Neural progenitor cell (in vitro differentiated cells): ENCODE results near the gene LDAH. TPM values are rescaled to one million over a fixed set of nuclear protein-coding genes. Genes with fewer than 3 reads are reported as not detected.

Experiments used
- DNase-seq: peaks from one replicate; pipeline ENCODE4 v3.0.0-alpha.2; 2016; ENCODE audit warnings: low spot score
- H2AFZ ChIP-seq: fragments of 200-600 bp; sonication (generic); replicated peaks from 2 replicates; pipeline ENCODE4 v1.6.1; 2016; ENCODE audit warnings: antibody characterized with exemption
- H3F3A ChIP-seq: fragments of 200-600 bp; sonication (generic); 2 replicates; pipeline ENCODE4 v1.6.1; 2016; ENCODE audit warnings: antibody characterized with exemption, low read depth
- H3K27ac ChIP-seq: fragments of 200-600 bp; sonication (generic); 2 replicates; pipeline ENCODE4 v1.5.1; 2016; ENCODE audit warnings: mild to moderate bottlenecking
- H3K27me3 ChIP-seq: fragments of 200-600 bp; sonication (generic); 2 replicates; pipeline ENCODE4 v1.6.1; 2016; ENCODE audit warnings: mild to moderate bottlenecking, moderate library complexity
- H3K36me3 ChIP-seq: fragments of 200-600 bp; sonication (generic); 2 replicates; pipeline ENCODE4 v1.5.1; 2016
- H3K4me1 ChIP-seq: fragments of 200-600 bp; sonication (generic); 2 replicates; pipeline ENCODE4 v1.6.1; 2016; ENCODE audit warnings: mixed run types
- H3K4me2 ChIP-seq: fragments of 200-600 bp; sonication (generic); 2 replicates; pipeline ENCODE4 v1.6.1; 2016
- H3K4me3 ChIP-seq: fragments of 200-600 bp; sonication (generic); 2 replicates; pipeline ENCODE4 v1.5.1; 2016
- H3K79me2 ChIP-seq: fragments of 200-600 bp; sonication (generic); 2 replicates; pipeline ENCODE4 v1.6.1; 2016; ENCODE audit warnings: low read depth
- H3K9ac ChIP-seq: fragments of 200-600 bp; sonication (generic); 2 replicates; pipeline ENCODE4 v1.6.1; 2016
- H3K9me3 ChIP-seq: fragments of 200-600 bp; sonication (generic); 2 replicates; pipeline ENCODE4 v1.5.1; 2016; ENCODE audit warnings: low read depth
- H4K20me1 ChIP-seq: fragments of 200-600 bp; sonication (generic); 2 replicates; pipeline ENCODE4 v1.6.1; 2016; ENCODE audit warnings: low read depth
- H3K27ac Mint-ChIP-seq: 3 replicates; pipeline ENCODE4 v1.8.0; 2021; ENCODE audit warnings: mixed read lengths
- H3K27me3 Mint-ChIP-seq: 2 replicates; pipeline ENCODE4 v1.8.0; 2022; ENCODE audit warnings: low read depth, mild to moderate bottlenecking, inconsistent platforms, moderate library complexity, mixed read lengths; ENCODE audit not compliant: insufficient read depth
- H3K36me3 Mint-ChIP-seq: 3 replicates; pipeline ENCODE4 v1.8.0; 2021; ENCODE audit warnings: mixed read lengths
- H3K4me1 Mint-ChIP-seq: 3 replicates; pipeline ENCODE4 v1.8.0; 2021; ENCODE audit warnings: mixed read lengths
- H3K4me3 Mint-ChIP-seq: 3 replicates; pipeline ENCODE4 v1.8.0; 2021; ENCODE audit warnings: mild to moderate bottlenecking, moderate library complexity, mixed read lengths
- H3K9me3 Mint-ChIP-seq: 3 replicates; pipeline ENCODE4 v1.8.0; 2020; ENCODE audit warnings: mixed read lengths
- EZH2 ChIP-seq: fragments of 200-600 bp; sonication (generic); IDR thresholded peaks from 2 replicates; pipeline ENCODE4 v1.6.1; 2017; ENCODE audit warnings: antibody characterized with exemption, mild to moderate bottlenecking, moderate library complexity
- EZH2phosphoT487 ChIP-seq: fragments of 200-600 bp; sonication (generic); IDR thresholded peaks from 2 replicates; pipeline ENCODE4 v1.6.1; 2017; ENCODE audit warnings: antibody characterized with exemption
- total RNA-seq: library from RNA; depleted of rRNA; stranded (reverse); fragments of >200 nt; gene quantifications from 2 replicates; pipeline ENCODE4 v1.2.3, GENCODE V29; 2015; ENCODE audit warnings: low replicate concordance
- TF ChIP-seq, protein P1 (sequence below): fragments of 200-600 bp; sonication (generic); IDR thresholded peaks from 2 replicates; pipeline ENCODE4 v1.5.1; 2017; ENCODE audit warnings: antibody characterized with exemption, mild to moderate bottlenecking

The LDAH gene
- total RNA-seq, 1 donor from 2014 or later, result 45.2 TPM

DNA sequence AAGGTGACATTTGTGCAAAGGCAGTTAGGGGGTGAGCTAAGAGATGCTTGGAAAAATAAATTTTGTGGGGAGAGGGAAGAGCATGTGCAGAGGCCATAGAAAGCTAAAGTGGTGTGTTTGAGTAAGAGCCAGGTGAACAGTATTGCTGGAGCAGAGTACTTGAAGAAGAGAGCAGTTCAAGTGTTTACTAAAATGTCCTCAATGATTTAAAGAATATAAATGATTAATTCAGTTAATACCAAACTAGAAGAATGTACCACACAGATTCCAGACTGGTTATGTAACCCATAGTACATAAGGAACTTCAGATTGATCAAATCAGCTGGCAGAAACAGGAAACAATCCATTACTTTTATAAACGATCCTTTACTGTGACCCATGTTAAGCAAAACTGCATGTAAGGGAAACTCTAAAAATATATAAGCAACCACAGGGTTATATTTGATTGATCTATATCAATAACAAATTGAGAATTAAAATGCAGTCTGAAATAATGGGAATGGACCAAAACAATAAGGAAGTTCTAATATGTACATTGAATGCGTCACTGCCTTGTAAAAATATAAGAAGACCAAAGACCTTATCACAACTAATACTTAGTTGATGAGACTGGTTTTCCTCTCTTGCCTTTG is 76.9 kb downstream of the LDAH start:
- Histone ChIP-seq H3K36me3 (no peaks in the 10 kb centered on the region), H3K4me2 (no peak overlapping the region), H3K79me2 (no peaks in the 10 kb centered on the region), H2AFZ (no peak overlapping the region), H3K9ac (no peak overlapping the region), H3K27ac (no peak overlapping the region), H3K9me3 (no peaks in the 10 kb centered on the region), H3K27me3 (no peaks in the 10 kb centered on the region), H3K4me1 (peaks cover 4% of the 10 kb centered on the region), H4K20me1 (peaks cover 3% of the 10 kb centered on the region), H3K4me3 (no peak overlapping the region), H3F3A (no peaks in the 10 kb centered on the region)
- TF ChIP-seq, protein P1, sequence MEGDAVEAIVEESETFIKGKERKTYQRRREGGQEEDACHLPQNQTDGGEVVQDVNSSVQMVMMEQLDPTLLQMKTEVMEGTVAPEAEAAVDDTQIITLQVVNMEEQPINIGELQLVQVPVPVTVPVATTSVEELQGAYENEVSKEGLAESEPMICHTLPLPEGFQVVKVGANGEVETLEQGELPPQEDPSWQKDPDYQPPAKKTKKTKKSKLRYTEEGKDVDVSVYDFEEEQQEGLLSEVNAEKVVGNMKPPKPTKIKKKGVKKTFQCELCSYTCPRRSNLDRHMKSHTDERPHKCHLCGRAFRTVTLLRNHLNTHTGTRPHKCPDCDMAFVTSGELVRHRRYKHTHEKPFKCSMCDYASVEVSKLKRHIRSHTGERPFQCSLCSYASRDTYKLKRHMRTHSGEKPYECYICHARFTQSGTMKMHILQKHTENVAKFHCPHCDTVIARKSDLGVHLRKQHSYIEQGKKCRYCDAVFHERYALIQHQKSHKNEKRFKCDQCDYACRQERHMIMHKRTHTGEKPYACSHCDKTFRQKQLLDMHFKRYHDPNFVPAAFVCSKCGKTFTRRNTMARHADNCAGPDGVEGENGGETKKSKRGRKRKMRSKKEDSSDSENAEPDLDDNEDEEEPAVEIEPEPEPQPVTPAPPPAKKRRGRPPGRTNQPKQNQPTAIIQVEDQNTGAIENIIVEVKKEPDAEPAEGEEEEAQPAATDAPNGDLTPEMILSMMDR, result no peak
- no peak for TF ChIP-seq EZH2phosphoT487
- no peak for TF ChIP-seq EZH2
- no peak overlapping the region for H3K27ac Mint-ChIP-seq
- H3K9me3 Mint-ChIP-seq, result no peaks in the 10 kb centered on the region
- H3K4me3 Mint-ChIP-seq, result no peak overlapping the region
- H3K4me1 Mint-ChIP-seq, result no peaks in the 10 kb centered on the region
- DNase-seq, result no peak
- H3K27me3 Mint-ChIP-seq, result no peaks in the 10 kb centered on the region
- peaks cover 2% of the 10 kb centered on the region for H3K36me3 Mint-ChIP-seq

GRCh38 chr2:20744366-20745335 is 78.2 kb downstream of the LDAH start:
- no peak overlapping the region for H3K4me2 ChIP-seq
- H3K79me2 ChIP-seq, result no peaks in the 10 kb centered on the region
- no peaks in the 10 kb centered on the region for H3K9me3 ChIP-seq
- H3F3A ChIP-seq, result no peaks in the 10 kb centered on the region
- peaks cover 3% of the 10 kb centered on the region for H4K20me1 ChIP-seq
- H3K36me3 Mint-ChIP-seq, result peaks cover 2% of the 10 kb centered on the region
- no peak overlapping the region for H3K4me3 Mint-ChIP-seq
- H3K4me1 ChIP-seq, result peaks cover 4% of the 10 kb centered on the region
- no peak overlapping the region for H2AFZ ChIP-seq
- H3K27me3 Mint-ChIP-seq, result no peaks in the 10 kb centered on the region
- no peaks in the 10 kb centered on the region for H3K36me3 ChIP-seq
- no peaks in the 10 kb centered on the region for H3K9me3 Mint-ChIP-seq
- H3K27me3 ChIP-seq, result no peaks in the 10 kb centered on the region
- H3K4me1 Mint-ChIP-seq, result no peaks in the 10 kb centered on the region
- TF ChIP-seq, protein P1, result no peak
- TF ChIP-seq EZH2 (no peak), EZH2phosphoT487 (no peak)
- DNase-seq, result no peak
- no peak overlapping the region for H3K4me3 ChIP-seq
- no peak overlapping the region for H3K27ac ChIP-seq
- no peak overlapping the region for H3K9ac ChIP-seq
- no peak overlapping the region for H3K27ac Mint-ChIP-seq

GRCh38 chr2:20738772-20739171 is 84.1 kb downstream of the LDAH start:
- Histone ChIP-seq H3K9ac (no peak overlapping the region), H3K79me2 (no peaks in the 10 kb centered on the region), H3K9me3 (no peaks in the 10 kb centered on the region), H2AFZ (no peak overlapping the region), H3K4me1 (no peaks in the 10 kb centered on the region), H4K20me1 (no peaks in the 10 kb centered on the region), H3K4me2 (no peak overlapping the region), H3K27me3 (no peaks in the 10 kb centered on the region), H3K36me3 (no peaks in the 10 kb centered on the region), H3F3A (no peaks in the 10 kb centered on the region), H3K4me3 (no peak overlapping the region), H3K27ac (no peak overlapping the region)
- H3K4me1 Mint-ChIP-seq, result peaks cover 2% of the 10 kb centered on the region
- H3K27ac Mint-ChIP-seq, result no peak overlapping the region
- H3K36me3 Mint-ChIP-seq, result peaks cover 13% of the 10 kb centered on the region
- no peak for TF ChIP-seq EZH2
- TF ChIP-seq, protein P1, result no peak
- no peak for TF ChIP-seq EZH2phosphoT487
- no peak overlapping the region for H3K4me3 Mint-ChIP-seq
- H3K9me3 Mint-ChIP-seq, result no peaks in the 10 kb centered on the region
- H3K27me3 Mint-ChIP-seq, result no peaks in the 10 kb centered on the region
- no peak for DNase-seq
